Measurements from ENCODE around the gene OXLD1. TPM values are rescaled to one million over a fixed set of nuclear protein-coding genes. Genes with fewer than 3 reads are reported as not detected.

OXLD1 gene
- total RNA-seq, 1 experiment from 2014 or later = 46.7 TPM

GRCh38 chr17:81659038-81659437 is 7.4 kb downstream of the OXLD1 start:
- Histone ChIP-seq H3K27ac (ENCODE audit: low read length) (peak overlapping the region; percentile 25; the same call in 1 of the 2 replicates), H2AFZ (ENCODE audit: low read length) (no peak overlapping the region), H3K4me3 (ENCODE audit: low read length) (no peak overlapping the region; the same call in 1 of the 2 replicates), H3K9me3 (ENCODE audit: low read length) (no peaks in the 10 kb centered on the region), H3K79me2 (ENCODE audit: low read length) (no peaks in the 10 kb centered on the region), H3K4me2 (ENCODE audit: low read length) (peak overlapping the region; percentile 76), H4K20me1 (ENCODE audit: low read length) (no peaks in the 10 kb centered on the region), H3K27me3 (ENCODE audit: low read length) (no peaks in the 10 kb centered on the region), H3K4me1 (ENCODE audit: insufficient read depth, low read length) (peaks cover 17% of the 10 kb centered on the region), H3F3A (ENCODE audit: low read length, unreplicated experiment) (no peaks in the 10 kb centered on the region), H3K36me3 (ENCODE audit: low read depth, low read length) (no peaks in the 10 kb centered on the region), H3K9ac (ENCODE audit: low read length) (no peak overlapping the region), H3K9me2 (replicated peaks; ENCODE audit: low read length) (no peaks in the 10 kb centered on the region)
- CTCF ChIA-PET = no interaction called here
- intact Hi-C loops (cut with micrococcal nuclease) = no loop called here
- DNase-seq (no peak), ATAC-seq (no peak)
- no TSS peak for BruUV-seq (replicated peaks)
- POLR2A ChIA-PET (ENCODE audit: unreplicated experiment) = no interaction called here
- no peak for TF ChIP-seq CTCF (conservative IDR thresholded peaks at IDR 0.05; ENCODE audit: low read depth, low read length)
- no peak for TF ChIP-seq EZH2 (IDR thresholded peaks at IDR 0.05; ENCODE audit: low read length, unreplicated experiment)
- TF ChIP-seq EZH2phosphoT487 (IDR thresholded peaks at IDR 0.05; ENCODE audit: borderline replicate concordance, low read length) = no peak

- H3K4me3 ChIP-seq (ENCODE audit: low read length) = no peak overlapping the region
- no peaks in the 10 kb centered on the region for H3K27me3 ChIP-seq (ENCODE audit: low read length)
- no peaks in the 10 kb centered on the region for H3K9me3 ChIP-seq (ENCODE audit: low read length)
- H3K9ac ChIP-seq (ENCODE audit: low read length) = no peak overlapping the region
- no peak overlapping the region for H3K4me2 ChIP-seq (ENCODE audit: low read length)
- H3K4me1 ChIP-seq (ENCODE audit: insufficient read depth, low read length) = peaks cover 13% of the 10 kb centered on the region
- no peaks in the 10 kb centered on the region for H3K9me2 ChIP-seq (replicated peaks; ENCODE audit: low read length)
- no peaks in the 10 kb centered on the region for H4K20me1 ChIP-seq (ENCODE audit: low read length)
- H3K36me3 ChIP-seq (ENCODE audit: low read depth, low read length) = no peaks in the 10 kb centered on the region
- no peak for DNase-seq
- POLR2A ChIA-PET (ENCODE audit: unreplicated experiment) = no interaction called here
- no peak for ATAC-seq
- no peaks in the 10 kb centered on the region for H3K79me2 ChIP-seq (ENCODE audit: low read length)
- CTCF ChIA-PET = no interaction called here
- TF ChIP-seq CTCF (conservative IDR thresholded peaks at IDR 0.05; ENCODE audit: low read depth, low read length) (no peak), EZH2 (IDR thresholded peaks at IDR 0.05; ENCODE audit: low read length, unreplicated experiment) (no peak), EZH2phosphoT487 (IDR thresholded peaks at IDR 0.05; ENCODE audit: borderline replicate concordance, low read length) (no peak)
- BruUV-seq (replicated peaks) = no TSS peak
- intact Hi-C loops (cut with micrococcal nuclease) = no loop called here
- H3F3A ChIP-seq (ENCODE audit: low read length, unreplicated experiment) = no peaks in the 10 kb centered on the region
- no peak overlapping the region for H2AFZ ChIP-seq (ENCODE audit: low read length)
- no peak overlapping the region for H3K27ac ChIP-seq (ENCODE audit: low read length)
Observed at GRCh38 chr17:81656835-81657234, 9.6 kb downstream of the OXLD1 start.

GRCh38 chr17:81656118-81656743 is 10.2 kb downstream of the OXLD1 start, which contains the start of gene PDE6G:
Gene PDE6G, minus strand, starts transcription at chr17:81656542. Its CDS starts 3,237 bp downstream, at chr17:81653305.
- Histone ChIP-seq H3K27ac (ENCODE audit: low read length) (no peak within 1 kb of the TSS), H3K9me3 (ENCODE audit: low read length) (no peaks in the 10 kb centered on the region), H3K4me3 (ENCODE audit: low read length) (no peak within 1 kb of the TSS), H3K9ac (ENCODE audit: low read length) (no peak within 1 kb of the TSS), H3K36me3 (ENCODE audit: low read depth, low read length) (no peaks in the 10 kb centered on the region), H3K9me2 (replicated peaks; ENCODE audit: low read length) (no peaks in the 10 kb centered on the region), H4K20me1 (ENCODE audit: low read length) (no peaks in the 10 kb centered on the region), H3K27me3 (ENCODE audit: low read length) (no peaks in the 10 kb centered on the region), H3F3A (ENCODE audit: low read length, unreplicated experiment) (no peaks in the 10 kb centered on the region), H3K4me1 (ENCODE audit: insufficient read depth, low read length) (peaks cover 19% of the 10 kb centered on the region), H2AFZ (ENCODE audit: low read length) (no peak within 1 kb of the TSS), H3K79me2 (ENCODE audit: low read length) (no peaks in the 10 kb centered on the region), H3K4me2 (ENCODE audit: low read length) (no peak within 1 kb of the TSS)
- no peak for ATAC-seq
- intact Hi-C loops (cut with micrococcal nuclease) = no loop called here
- no peak for TF ChIP-seq EZH2 (IDR thresholded peaks at IDR 0.05; ENCODE audit: low read length, unreplicated experiment)
- ChIA-PET CTCF (no interaction called here), POLR2A (ENCODE audit: unreplicated experiment) (no interaction called here)
- BruUV-seq (replicated peaks) = no TSS peak
- DNase-seq = no peak

All from PC-3 (cell line).